A673 (cell line): ENCODE results near the gene IL1B. TPM values are rescaled to one million over a fixed set of nuclear protein-coding genes. Genes with fewer than 3 reads are reported as not detected.

ENCODE experiments used
- BruUV-seq: library from RNA; stranded (reverse); fragments of 400-500 nt; replicated peaks from 2 replicates; lab custom pipeline; 2021; lab: Mats Ljungman, UMichigan
- CTCF ChIA-PET: fragments of 300-600 bp; sonication (Branson Sonifier 250); formaldehyde crosslinking; loops from one replicate; lab custom pipeline; 2022; ENCODE audit warnings: antibody characterized with exemption; lab: Charles Lee
- POLR2A ChIA-PET: fragments of 300-600 bp; sonication (Branson Sonifier 250); formaldehyde crosslinking; loops from one replicate; lab custom pipeline; 2022; ENCODE audit warnings: antibody characterized with exemption; ENCODE audit not compliant: low non-redundant PET; lab: Charles Lee
- DNase-seq: peaks from one replicate; pipeline ENCODE4 v3.0.0-alpha.2; 2015; ENCODE audit warnings: low spot score
- H3K27ac ChIP-seq: fragments of 200-600 bp; sonication (generic); 2 replicates; pipeline ENCODE4 v1.5.1; 2016; ENCODE audit warnings: mixed run types, low read depth, mild to moderate bottlenecking, mixed read lengths, antibody characterized with exemption, low read length; ENCODE audit not compliant: poor library complexity, severe bottlenecking
- H3K27me3 ChIP-seq: fragments of 200-600 bp; sonication (generic); replicated peaks from 2 replicates; pipeline ENCODE4 v1.6.1; 2017; ENCODE audit warnings: mixed run types, low read depth, mild to moderate bottlenecking, mixed read lengths, antibody characterized with exemption, low read length; ENCODE audit not compliant: insufficient read depth, poor library complexity
- H3K36me3 ChIP-seq: fragments of 200-600 bp; sonication (generic); 2 replicates; pipeline ENCODE4 v1.6.1; 2016; ENCODE audit warnings: mixed run types, mild to moderate bottlenecking, mixed read lengths, antibody characterized with exemption, low read length; ENCODE audit not compliant: insufficient read depth, poor library complexity, severe bottlenecking
- H3K4me1 ChIP-seq: fragments of 200-600 bp; sonication (generic); 2 replicates; pipeline ENCODE4 v1.6.1; 2017; ENCODE audit warnings: mixed run types, mild to moderate bottlenecking, mixed read lengths, antibody characterized with exemption, low read length; ENCODE audit not compliant: insufficient read depth, poor library complexity, severe bottlenecking
- H3K4me3 ChIP-seq: fragments of 200-600 bp; sonication (generic); 2 replicates; pipeline ENCODE4 v1.5.1; 2016; ENCODE audit warnings: low read depth, mixed run types, mild to moderate bottlenecking, mixed read lengths, low read length; ENCODE audit not compliant: poor library complexity, severe bottlenecking
- H3K9me3 ChIP-seq: fragments of 200-600 bp; sonication (generic); 2 replicates; pipeline ENCODE4 v1.6.1; 2016; ENCODE audit warnings: mixed run types, low read depth, mild to moderate bottlenecking, mixed read lengths, antibody characterized with exemption, low read length; ENCODE audit not compliant: poor library complexity, severe bottlenecking
- CTCF ChIP-seq: fragments of 300-800, 200-600 bp; sonication (generic); conservative IDR thresholded peaks from 2 replicates; pipeline ENCODE4 v1.5.1; 2017; ENCODE audit warnings: low read depth, mild to moderate bottlenecking, antibody characterized with exemption, low read length, moderate library complexity, mixed read lengths
- EZH2 ChIP-seq: fragments of 200-600 bp; sonication (generic); IDR thresholded peaks from 2 replicates; pipeline ENCODE4 v1.6.1; 2017; ENCODE audit warnings: borderline replicate concordance, low read depth, mild to moderate bottlenecking, mixed read lengths, antibody characterized with exemption, low read length; ENCODE audit not compliant: poor library complexity, severe bottlenecking
- intact Hi-C: fragments of 100-400 bp; cut with micrococcal nuclease; formaldehyde crosslinking; loops from one replicate; pipeline ENCODE4 v1.10.0; 2022; ENCODE audit not compliant: unreplicated experiment
- total RNA-seq: library from RNA; stranded (reverse); gene quantifications from 2 replicates; pipeline ENCODE4 v1.2.3, GENCODE V29; 2021

The IL1B gene
- total RNA-seq, 1 experiment from 2014 or later: 2.1 TPM

- CTCF ChIA-PET: no interaction called here
- no peak for TF ChIP-seq EZH2
- TF ChIP-seq CTCF: no peak
- intact Hi-C loops: no loop called here
- POLR2A ChIA-PET: no interaction called here
- no TSS peak for BruUV-seq
- Histone ChIP-seq H3K36me3 (no peaks in the 10 kb centered on the region), H3K4me1 (peaks cover 8% of the 10 kb centered on the region), H3K27me3 (no peaks in the 10 kb centered on the region), H3K27ac (no peak overlapping the region), H3K9me3 (no peaks in the 10 kb centered on the region), H3K4me3 (no peak overlapping the region)
- DNase-seq: no peak
Observed at GRCh38 chr2:112789186-112789585, 47.4 kb downstream of the IL1B start.

- DNase-seq: no peak
- no peak overlapping the region for H3K4me3 ChIP-seq
- intact Hi-C loops: no loop called here
- no peaks in the 10 kb centered on the region for H3K27me3 ChIP-seq
- peaks cover 10% of the 10 kb centered on the region for H3K4me1 ChIP-seq
- TF ChIP-seq CTCF (no peak), EZH2 (no peak)
- CTCF ChIA-PET: no interaction called here
- POLR2A ChIA-PET: no interaction called here
- no peaks in the 10 kb centered on the region for H3K9me3 ChIP-seq
- no peaks in the 10 kb centered on the region for H3K36me3 ChIP-seq
- no TSS peak for BruUV-seq
- no peak overlapping the region for H3K27ac ChIP-seq
Observed at GRCh38 chr2:112788653-112789052, 47.9 kb downstream of the IL1B start.

GRCh38 chr2:112787729-112788393 lies 48.7 kb downstream of the IL1B start:
- ChIA-PET CTCF (no interaction called here), POLR2A (no interaction called here)
- Histone ChIP-seq H3K36me3 (no peaks in the 10 kb centered on the region), H3K4me3 (no peak overlapping the region), H3K9me3 (no peaks in the 10 kb centered on the region), H3K4me1 (peaks cover 17% of the 10 kb centered on the region), H3K27ac (no peak overlapping the region), H3K27me3 (no peaks in the 10 kb centered on the region)
- intact Hi-C loops: no loop called here
- DNase-seq: no peak
- BruUV-seq: no TSS peak
- TF ChIP-seq EZH2 (no peak), CTCF (no peak)
